ENCODE measurements around the gene IGSF3.
"Not testable (repeated sequence)": the region's sequence is repeated elsewhere in the genome, so short reads cannot be mapped to it uniquely, and the experiment has no call there.

IGSF3 gene

GRCh38 chr1:116599369-116599768 lies 68.2 kb downstream of the IGSF3 start:
- not testable (repeated sequence) for H3K9me3 ChIP-seq; H3K27me3 ChIP-seq (ENCODE audit: low read depth); DNase-seq (ENCODE audit: low spot score in 2 of 2); H3K4me3 ChIP-seq; H3K4me1 ChIP-seq; H3K36me3 ChIP-seq (replicated peaks)
- in situ Hi-C loops (cut with MboI; ENCODE audit: low sequenced_read_pairs): loop anchor here (25.0 kb wide), 1 partner anchor 463 kb away; the partner anchor contains the start of gene TTF2

- H3K9me3 ChIP-seq; DNase-seq (ENCODE audit: low spot score in 2 of 2): not testable (repeated sequence)
- in situ Hi-C loops (cut with MboI; ENCODE audit: low sequenced_read_pairs): loop anchor here (25.0 kb wide), 1 partner anchor 464 kb away; the partner anchor contains the start of gene TTF2
Measured at GRCh38 chr1:116598420-116599036, 69.0 kb downstream of the IGSF3 start.

GRCh38 chr1:116597388-116597787 lies 70.1 kb downstream of the IGSF3 start:
- H3K4me1 ChIP-seq; DNase-seq (ENCODE audit: low spot score in 2 of 2); H3K36me3 ChIP-seq (replicated peaks); H3K4me3 ChIP-seq; H3K27me3 ChIP-seq (ENCODE audit: low read depth); H3K9me3 ChIP-seq: not testable (repeated sequence)
- in situ Hi-C loops (cut with MboI; ENCODE audit: low sequenced_read_pairs): loop anchor here (25.0 kb wide), 1 partner anchor 465 kb away; the partner anchor contains the start of gene TTF2

More at GRCh38 chr1:116598420-116599036, 69.0 kb downstream of the IGSF3 start:
- H3K27me3 ChIP-seq (ENCODE audit: low read depth); H3K36me3 ChIP-seq (replicated peaks); H3K4me3 ChIP-seq; H3K4me1 ChIP-seq: not testable (repeated sequence)

- not testable (repeated sequence) for H3K9me3 ChIP-seq; DNase-seq (ENCODE audit: low spot score in 2 of 2); H3K27me3 ChIP-seq (ENCODE audit: low read depth); H3K4me3 ChIP-seq; H3K4me1 ChIP-seq; H3K36me3 ChIP-seq (replicated peaks)
- in situ Hi-C loops (cut with MboI; ENCODE audit: low sequenced_read_pairs): loop anchor here (25.0 kb wide), 1 partner anchor 465 kb away; the partner anchor contains the start of gene TTF2
Measured at GRCh38 chr1:116596742-116597307, 70.7 kb downstream of the IGSF3 start.

- not testable (repeated sequence) for H3K4me3 ChIP-seq; H3K9me3 ChIP-seq; H3K4me1 ChIP-seq; H3K27me3 ChIP-seq (ENCODE audit: low read depth); H3K36me3 ChIP-seq (replicated peaks); DNase-seq (ENCODE audit: low spot score in 2 of 2)
- in situ Hi-C loops (cut with MboI; ENCODE audit: low sequenced_read_pairs): loop anchor here (25.0 kb wide), 1 partner anchor 466 kb away; the partner anchor contains the start of gene TTF2
Measured at GRCh38 chr1:116595946-116596741, 71.4 kb downstream of the IGSF3 start.

- H3K36me3 ChIP-seq (replicated peaks); H3K27me3 ChIP-seq (ENCODE audit: low read depth); H3K4me1 ChIP-seq; H3K4me3 ChIP-seq; DNase-seq (ENCODE audit: low spot score in 2 of 2); H3K9me3 ChIP-seq: not testable (repeated sequence)
- in situ Hi-C loops (cut with MboI; ENCODE audit: low sequenced_read_pairs): loop anchor here (25.0 kb wide), 1 partner anchor 467 kb away; the partner anchor contains the start of gene TTF2
Measured at GRCh38 chr1:116595065-116595840, 72.3 kb downstream of the IGSF3 start.

- not testable (repeated sequence) for DNase-seq (ENCODE audit: low spot score in 2 of 2); H3K36me3 ChIP-seq (replicated peaks); H3K27me3 ChIP-seq (ENCODE audit: low read depth); H3K4me3 ChIP-seq; H3K9me3 ChIP-seq; H3K4me1 ChIP-seq
- in situ Hi-C loops (cut with MboI; ENCODE audit: low sequenced_read_pairs): loop anchor here (25.0 kb wide), 1 partner anchor 468 kb away; the partner anchor contains the start of gene TTF2
Measured at GRCh38 chr1:116593977-116594376, 73.6 kb downstream of the IGSF3 start.

- H3K27me3 ChIP-seq (ENCODE audit: low read depth); H3K4me1 ChIP-seq; DNase-seq (ENCODE audit: low spot score in 2 of 2); H3K4me3 ChIP-seq; H3K36me3 ChIP-seq (replicated peaks); H3K9me3 ChIP-seq: not testable (repeated sequence)
- in situ Hi-C loops (cut with MboI; ENCODE audit: low sequenced_read_pairs): loop anchor here (25.0 kb wide), 1 partner anchor 469 kb away; the partner anchor contains the start of gene TTF2
Measured at GRCh38 chr1:116593401-116593800, 74.1 kb downstream of the IGSF3 start.

- not testable (repeated sequence) for H3K4me3 ChIP-seq; H3K27me3 ChIP-seq (ENCODE audit: low read depth); DNase-seq (ENCODE audit: low spot score in 2 of 2); H3K9me3 ChIP-seq; H3K4me1 ChIP-seq; H3K36me3 ChIP-seq (replicated peaks)
- in situ Hi-C loops (cut with MboI; ENCODE audit: low sequenced_read_pairs): loop anchor here (25.0 kb wide), 1 partner anchor 470 kb away; the partner anchor contains the start of gene TTF2
Measured at GRCh38 chr1:116591951-116592605, 75.5 kb downstream of the IGSF3 start.

GRCh38 chr1:116591006-116591950 lies 76.3 kb downstream of the IGSF3 start:
- not testable (repeated sequence) for H3K36me3 ChIP-seq (replicated peaks); DNase-seq (ENCODE audit: low spot score in 2 of 2); H3K9me3 ChIP-seq; H3K4me1 ChIP-seq; H3K27me3 ChIP-seq (ENCODE audit: low read depth); H3K4me3 ChIP-seq
- in situ Hi-C loops (cut with MboI; ENCODE audit: low sequenced_read_pairs): loop anchor here (25.0 kb wide), 1 partner anchor 471 kb away; the partner anchor contains the start of gene TTF2

GRCh38 chr1:116590359-116591005 lies 77.1 kb downstream of the IGSF3 start:
- not testable (repeated sequence) for H3K4me1 ChIP-seq; DNase-seq (ENCODE audit: low spot score in 2 of 2); H3K36me3 ChIP-seq (replicated peaks); H3K27me3 ChIP-seq (ENCODE audit: low read depth); H3K9me3 ChIP-seq; H3K4me3 ChIP-seq
- in situ Hi-C loops (cut with MboI; ENCODE audit: low sequenced_read_pairs): loop anchor here (25.0 kb wide), 1 partner anchor 472 kb away; the partner anchor contains the start of gene TTF2

Measured in HAP-1 (cell line).